Measurements from ENCODE around the gene NUDCD3.
"Not testable (repeated sequence)": the region's sequence is repeated elsewhere in the genome, so short reads cannot be mapped to it uniquely, and the experiment has no call there.

NUDCD3 gene

DNA sequence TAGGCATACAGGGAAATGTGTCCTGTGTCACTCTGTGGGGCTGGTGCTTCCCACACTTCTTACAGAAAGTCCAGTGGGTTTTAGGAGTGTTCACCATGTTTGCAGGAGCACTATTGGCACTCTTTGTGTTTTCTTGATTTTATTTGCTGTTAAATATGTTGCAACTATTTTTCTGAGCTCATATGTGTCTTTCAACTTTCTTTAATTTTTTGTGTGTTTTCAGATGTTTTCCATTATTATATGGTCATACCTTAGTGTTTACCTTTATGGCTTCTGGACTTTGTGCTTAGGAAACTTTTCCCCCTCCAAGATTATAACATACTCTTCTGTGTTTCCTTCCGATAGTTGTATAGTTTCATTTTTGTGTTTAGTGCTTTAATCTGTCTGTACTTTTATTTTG is 20.8 kb upstream of the NUDCD3 start:
- H3K27ac ChIP-seq: no peak overlapping the region
- POLR2A ChIA-PET (ENCODE audit: low non-redundant PET): no interaction called here
- no peak for DNase-seq (ENCODE audit: low spot score)
- TF ChIP-seq, protein P1, sequence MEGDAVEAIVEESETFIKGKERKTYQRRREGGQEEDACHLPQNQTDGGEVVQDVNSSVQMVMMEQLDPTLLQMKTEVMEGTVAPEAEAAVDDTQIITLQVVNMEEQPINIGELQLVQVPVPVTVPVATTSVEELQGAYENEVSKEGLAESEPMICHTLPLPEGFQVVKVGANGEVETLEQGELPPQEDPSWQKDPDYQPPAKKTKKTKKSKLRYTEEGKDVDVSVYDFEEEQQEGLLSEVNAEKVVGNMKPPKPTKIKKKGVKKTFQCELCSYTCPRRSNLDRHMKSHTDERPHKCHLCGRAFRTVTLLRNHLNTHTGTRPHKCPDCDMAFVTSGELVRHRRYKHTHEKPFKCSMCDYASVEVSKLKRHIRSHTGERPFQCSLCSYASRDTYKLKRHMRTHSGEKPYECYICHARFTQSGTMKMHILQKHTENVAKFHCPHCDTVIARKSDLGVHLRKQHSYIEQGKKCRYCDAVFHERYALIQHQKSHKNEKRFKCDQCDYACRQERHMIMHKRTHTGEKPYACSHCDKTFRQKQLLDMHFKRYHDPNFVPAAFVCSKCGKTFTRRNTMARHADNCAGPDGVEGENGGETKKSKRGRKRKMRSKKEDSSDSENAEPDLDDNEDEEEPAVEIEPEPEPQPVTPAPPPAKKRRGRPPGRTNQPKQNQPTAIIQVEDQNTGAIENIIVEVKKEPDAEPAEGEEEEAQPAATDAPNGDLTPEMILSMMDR (conservative IDR thresholded peaks at IDR 0.05; ENCODE audit: low read depth): no peak
- CTCF ChIA-PET: interaction anchor here (0.6 to 1.3 kb wide), 4 partner anchors 23 to 271 kb away, joined by 3 to 5 read pairs (median 3); no protein-coding TSS in a partner anchor

- TF ChIP-seq, protein P1 (conservative IDR thresholded peaks at IDR 0.05; ENCODE audit: low read depth): no peak
- no peak overlapping the region for H3K27ac ChIP-seq
- ChIA-PET POLR2A (ENCODE audit: low non-redundant PET) (no interaction called here), CTCF (interaction anchor here (0.7 kb wide), 1 partner anchor 569 kb away, joined by 3 read pairs; no protein-coding TSS in a partner anchor)
- no peak for DNase-seq (ENCODE audit: low spot score)
These were observed 18.0 kb upstream of the NUDCD3 start for GRCh38 chr7:44508328-44509030.

DNA sequence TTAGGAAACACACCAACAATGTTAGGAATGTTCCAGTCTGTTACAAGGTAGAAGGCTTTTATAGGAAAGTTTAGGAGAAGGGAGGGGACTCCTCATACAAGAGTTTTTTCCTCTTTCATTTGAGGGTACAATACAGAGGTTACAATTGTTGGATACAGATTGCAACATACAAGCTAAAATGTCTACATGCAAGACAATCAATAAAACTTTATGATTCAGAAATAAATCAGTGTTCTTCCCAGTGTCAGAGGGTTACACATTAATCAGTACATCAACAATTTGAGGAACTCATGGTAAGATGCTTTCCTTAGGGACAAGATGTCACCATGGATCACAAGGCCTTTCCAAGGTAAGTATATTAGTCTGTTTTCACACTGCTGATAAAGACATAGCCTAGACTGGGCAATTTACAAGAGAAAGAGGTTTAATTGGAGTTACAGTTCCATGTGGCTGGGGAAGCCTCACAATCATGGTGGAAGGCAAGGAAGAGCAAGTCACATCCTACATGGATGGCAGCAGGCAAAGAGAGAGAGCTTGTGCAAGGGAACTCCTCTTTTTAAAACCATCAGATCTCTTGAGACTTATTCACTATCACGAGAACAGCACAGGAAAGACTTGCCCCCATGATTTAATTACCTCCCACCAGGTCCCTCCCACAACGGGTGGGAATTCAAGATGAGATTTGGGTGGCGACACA is 16.3 kb upstream of the NUDCD3 start:
- H3K27ac ChIP-seq; DNase-seq (ENCODE audit: low spot score); CTCF ChIA-PET; POLR2A ChIA-PET (ENCODE audit: low non-redundant PET): not testable (repeated sequence)

- H3K27ac ChIP-seq: no peak overlapping the region
- no peak for DNase-seq (ENCODE audit: low spot score)
- TF ChIP-seq, protein P1 (conservative IDR thresholded peaks at IDR 0.05; ENCODE audit: low read depth): no peak
- POLR2A ChIA-PET (ENCODE audit: low non-redundant PET): no interaction called here
- CTCF ChIA-PET: no interaction called here
These were observed 15.1 kb upstream of the NUDCD3 start for GRCh38 chr7:44505595-44505994.

- POLR2A ChIA-PET (ENCODE audit: low non-redundant PET): no interaction called here
- DNase-seq (ENCODE audit: low spot score): no peak
- TF ChIP-seq, protein P1 (conservative IDR thresholded peaks at IDR 0.05; ENCODE audit: low read depth): no peak
- H3K27ac ChIP-seq: no peak overlapping the region
- CTCF ChIA-PET: interaction anchor here (0.7 kb wide), 1 partner anchor 637 kb away, joined by 5 read pairs; no protein-coding TSS in a partner anchor
These were observed 7.9 kb upstream of the NUDCD3 start for GRCh38 chr7:44498230-44498954.

DNA sequence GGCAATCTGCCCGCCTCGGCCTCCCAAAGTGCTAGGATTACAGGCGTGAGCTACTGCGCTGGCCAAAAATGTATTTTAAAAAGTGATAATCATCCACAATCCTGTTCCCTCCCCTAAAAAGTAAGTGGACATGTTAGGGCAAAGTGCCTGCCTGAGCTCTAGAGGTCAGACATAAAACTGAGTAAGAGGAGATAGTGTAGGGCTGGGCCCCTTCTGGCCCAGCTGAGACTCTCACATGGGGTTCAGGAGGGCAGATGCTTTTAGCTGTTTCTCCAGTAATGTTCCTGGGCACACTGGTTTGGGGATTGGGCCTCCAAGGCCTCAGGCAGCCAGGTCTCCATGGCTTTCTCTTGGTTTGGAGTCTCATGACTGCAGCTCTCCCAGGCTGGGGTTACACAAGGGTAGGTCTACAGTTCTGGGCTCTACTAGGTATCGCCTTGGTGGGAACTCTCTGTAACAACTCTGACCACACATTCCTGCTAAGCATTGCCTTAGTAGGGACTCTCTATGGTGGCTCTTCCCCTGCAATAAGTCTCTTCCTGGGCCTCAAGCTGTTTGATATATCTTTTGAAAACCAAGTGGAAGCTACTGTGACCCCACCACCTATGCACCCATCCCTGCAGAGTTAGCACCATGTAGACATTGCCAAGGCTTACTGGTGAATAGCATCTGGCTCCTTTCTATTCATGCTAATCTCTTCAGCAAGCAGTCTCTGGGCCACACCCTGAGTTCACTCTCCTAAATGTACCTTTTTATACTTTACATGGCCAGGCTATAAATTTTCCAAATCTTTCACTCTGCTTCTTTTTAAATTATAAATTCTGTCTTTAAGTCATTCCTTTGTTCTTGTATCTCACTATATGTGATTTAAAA is 6.9 kb upstream of the NUDCD3 start:
- TF ChIP-seq, protein P1 (conservative IDR thresholded peaks at IDR 0.05; ENCODE audit: low read depth): no peak
- no peak overlapping the region for H3K27ac ChIP-seq
- CTCF ChIA-PET: interaction anchor here (0.7 kb wide), 2 partner anchors 638 to 943 kb away, joined by 3 to 5 read pairs; no protein-coding TSS in a partner anchor
- DNase-seq (ENCODE audit: low spot score): no peak
- POLR2A ChIA-PET (ENCODE audit: low non-redundant PET): no interaction called here

All from RWPE1 (cell line).